Right atrium auricular region (tissue), 2 donors: Measurements from ENCODE around the gene SLC4A1. TPM values are rescaled to one million over a fixed set of nuclear protein-coding genes. Genes with fewer than 3 reads are reported as not detected.

ENCODE experiments used
- DNase-seq: peaks from one replicate; pipeline ENCODE4 v3.0.0-alpha.2; 2019; ENCODE audit warnings: low spot score
- H3K27ac ChIP-seq, 2 donors: fragments of 200-600 bp; sonication (generic); 1 replicate in 1 of 2; 2 replicates in 1 of 2; pipeline ENCODE4 v1.5.1; 2016 to 2019
- H3K27me3 ChIP-seq, 2 donors: fragments of 200-600 bp; sonication (generic); one replicate each; pipeline versions ENCODE4 v1.5.1 to v1.6.0; 2017 to 2019
- H3K36me3 ChIP-seq: fragments of 200-600 bp; sonication (generic); one replicate; pipeline ENCODE4 v1.5.1; 2016
- H3K4me1 ChIP-seq, 2 donors: fragments of 200-600 bp; sonication (generic); one replicate each; pipeline versions ENCODE4 v1.5.1 to v1.6.0; 2017 to 2019
- H3K4me3 ChIP-seq, 2 donors: fragments of 200-600 bp; sonication (generic); 1 replicate in 1 of 2; 2 replicates in 1 of 2; pipeline ENCODE4 v1.5.1; 2017 to 2019; ENCODE audit warnings: mild to moderate bottlenecking in 1 of 2, moderate library complexity in 1 of 2
- H3K9me3 ChIP-seq, 2 donors: fragments of 200-600 bp; sonication (generic); one replicate each; pipeline ENCODE4 v1.5.1; 2019
- total RNA-seq, 2 donors: library from RNA; depleted of rRNA; stranded (reverse); fragments of >200 nt; gene quantifications; one replicate each; pipeline ENCODE4 v1.1.0, GENCODE V29; 2016
- TF ChIP-seq, protein P1 (sequence below), 2 donors: fragments of 200-600 bp; sonication (generic); IDR thresholded peaks; one replicate each; pipeline ENCODE4 v1.5.1; 2019; ENCODE audit warnings: antibody characterized with exemption in 2 of 2

Gene SLC4A1
- total RNA-seq, 2 donors from 2014 or later, result 0.47 to 1.1 TPM

DNA sequence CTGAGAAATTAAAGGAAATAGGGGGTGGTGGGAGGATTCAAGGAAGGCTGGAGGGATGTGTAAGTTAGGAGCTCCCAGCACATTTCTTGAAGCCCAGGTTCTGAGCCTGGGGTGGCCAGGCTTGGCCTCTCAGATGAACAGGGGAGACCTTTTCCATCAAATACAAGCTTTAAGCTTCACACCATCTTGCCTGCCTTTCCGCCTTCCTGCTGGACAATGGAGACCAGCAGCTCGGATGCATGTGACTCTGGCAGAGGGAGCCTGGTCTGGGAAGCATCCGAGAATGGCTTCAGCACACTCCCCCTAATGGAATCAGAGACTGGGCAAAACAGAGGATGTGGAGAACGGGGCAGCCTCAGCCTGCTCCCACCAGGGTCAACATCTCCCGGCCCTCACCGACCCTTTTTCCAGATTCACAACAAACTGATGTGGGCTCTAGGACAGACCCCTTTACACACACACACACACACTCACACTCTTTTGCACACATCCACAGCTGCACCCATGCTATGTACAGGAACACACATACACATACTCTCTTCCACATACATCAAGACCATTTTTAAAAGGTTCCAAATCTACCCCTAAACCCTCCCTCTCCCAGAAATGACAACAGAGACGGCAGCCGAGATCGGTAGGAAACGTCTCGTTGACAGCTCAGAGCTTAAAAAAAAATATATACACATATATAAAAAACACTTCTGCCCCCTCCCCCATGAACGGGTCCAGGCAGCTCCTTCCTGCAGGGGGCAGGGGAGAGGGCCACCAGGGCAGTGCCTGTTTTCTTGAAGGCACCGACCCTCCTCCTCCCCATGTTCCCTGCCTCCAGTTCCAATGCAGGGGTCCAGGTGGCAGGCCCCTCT, 61.7 kb downstream of the SLC4A1 start:
- TF ChIP-seq, protein P1, sequence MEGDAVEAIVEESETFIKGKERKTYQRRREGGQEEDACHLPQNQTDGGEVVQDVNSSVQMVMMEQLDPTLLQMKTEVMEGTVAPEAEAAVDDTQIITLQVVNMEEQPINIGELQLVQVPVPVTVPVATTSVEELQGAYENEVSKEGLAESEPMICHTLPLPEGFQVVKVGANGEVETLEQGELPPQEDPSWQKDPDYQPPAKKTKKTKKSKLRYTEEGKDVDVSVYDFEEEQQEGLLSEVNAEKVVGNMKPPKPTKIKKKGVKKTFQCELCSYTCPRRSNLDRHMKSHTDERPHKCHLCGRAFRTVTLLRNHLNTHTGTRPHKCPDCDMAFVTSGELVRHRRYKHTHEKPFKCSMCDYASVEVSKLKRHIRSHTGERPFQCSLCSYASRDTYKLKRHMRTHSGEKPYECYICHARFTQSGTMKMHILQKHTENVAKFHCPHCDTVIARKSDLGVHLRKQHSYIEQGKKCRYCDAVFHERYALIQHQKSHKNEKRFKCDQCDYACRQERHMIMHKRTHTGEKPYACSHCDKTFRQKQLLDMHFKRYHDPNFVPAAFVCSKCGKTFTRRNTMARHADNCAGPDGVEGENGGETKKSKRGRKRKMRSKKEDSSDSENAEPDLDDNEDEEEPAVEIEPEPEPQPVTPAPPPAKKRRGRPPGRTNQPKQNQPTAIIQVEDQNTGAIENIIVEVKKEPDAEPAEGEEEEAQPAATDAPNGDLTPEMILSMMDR (IDR thresholded peaks at IDR 0.05), result no peak
- Histone ChIP-seq H3K4me3 (no peak overlapping the region), H3K9me3 (no peaks in the 10 kb centered on the region), H3K36me3 (peaks cover 42% of the 10 kb centered on the region), H3K27ac (no peak overlapping the region), H3K27me3 (no peaks in the 10 kb centered on the region), H3K4me1 (peaks cover 0 to 32% of the 10 kb centered on the region in 2 donors)
- no peak for DNase-seq

GRCh38 chr17:44204441-44204882, 63.5 kb downstream of the SLC4A1 start:
- H3K4me3 ChIP-seq, result no peak overlapping the region
- H3K36me3 ChIP-seq, result peaks cover 32% of the 10 kb centered on the region
- peaks cover 0 to 26% of the 10 kb centered on the region in 2 donors for H3K4me1 ChIP-seq
- DNase-seq, result no peak
- TF ChIP-seq, protein P1 (IDR thresholded peaks at IDR 0.05), result no peak
- H3K27ac ChIP-seq, result no peak overlapping the region
- no peaks in the 10 kb centered on the region for H3K9me3 ChIP-seq
- no peaks in the 10 kb centered on the region for H3K27me3 ChIP-seq

DNA sequence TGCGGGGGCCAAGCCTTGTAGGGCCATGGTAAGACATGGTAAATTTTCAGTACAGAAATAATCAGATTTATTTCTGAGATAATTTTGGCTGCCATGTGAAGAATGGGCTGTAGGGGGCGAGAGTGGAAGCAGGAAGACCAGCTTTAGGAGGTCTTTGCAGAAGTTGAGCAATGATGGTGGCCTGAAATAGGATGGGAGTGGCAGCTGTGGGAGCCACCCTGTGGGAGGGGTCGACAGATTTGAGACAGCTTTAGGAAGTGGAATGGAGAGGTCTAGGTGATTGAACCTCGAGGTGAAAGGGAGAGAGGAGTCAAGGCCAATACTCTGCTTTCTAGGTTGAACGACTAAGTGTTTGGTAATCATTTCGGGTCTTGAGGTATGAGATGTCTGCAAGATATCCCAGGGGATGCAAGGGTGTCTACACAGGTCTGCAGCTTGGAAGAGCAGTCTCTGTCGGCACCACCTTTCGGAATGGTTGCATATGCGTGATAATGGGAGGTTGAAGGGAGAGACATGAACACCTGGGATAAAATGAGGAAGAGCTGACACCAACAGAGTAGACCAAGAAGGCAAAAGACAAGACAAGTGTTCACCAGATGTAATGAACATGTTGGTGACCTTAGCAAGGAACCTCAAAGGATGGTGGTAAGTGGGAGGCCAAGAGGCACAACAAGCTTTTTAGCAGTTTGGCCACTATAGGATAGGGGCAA, 64.0 kb downstream of the SLC4A1 start:
- no peak for DNase-seq
- TF ChIP-seq, protein P1 (IDR thresholded peaks at IDR 0.05), result peak; percentile 33 to 66
- H3K27ac ChIP-seq, result no peak overlapping the region

DNA sequence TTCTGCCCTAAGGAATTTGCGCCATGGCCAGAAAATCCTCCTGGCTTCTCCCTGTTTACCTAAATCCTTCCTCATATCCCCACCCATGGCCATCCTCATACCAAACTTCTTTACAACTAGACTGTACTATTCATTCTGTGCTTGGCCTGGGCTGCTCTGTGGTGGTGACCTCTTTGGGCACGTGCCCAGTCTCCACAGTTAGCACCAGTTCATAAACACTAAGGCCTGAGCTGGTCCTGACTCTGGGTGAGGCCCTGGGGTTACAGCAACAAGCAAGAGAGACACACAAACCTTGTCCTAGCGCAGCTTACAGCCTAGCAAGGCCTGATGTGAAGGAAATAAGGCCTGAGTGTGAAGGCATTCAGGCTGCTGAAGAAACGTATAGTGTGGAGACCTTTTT, 65.2 kb downstream of the SLC4A1 start:
- TF ChIP-seq, protein P1 (IDR thresholded peaks at IDR 0.05), result no peak
- Histone ChIP-seq H3K9me3 (no peaks in the 10 kb centered on the region), H3K27ac (no peak overlapping the region), H3K27me3 (no peaks in the 10 kb centered on the region), H3K36me3 (peaks cover 15% of the 10 kb centered on the region), H3K4me3 (no peak overlapping the region), H3K4me1 (peaks cover 0 to 37% of the 10 kb centered on the region in 2 donors)
- DNase-seq, result no peak

More for the DNA sequence above, 64.0 kb downstream of the SLC4A1 start:
- Histone ChIP-seq H3K36me3 (peaks cover 26% of the 10 kb centered on the region), H3K4me1 (peaks cover 0 to 26% of the 10 kb centered on the region in 2 donors), H3K4me3 (no peak overlapping the region), H3K9me3 (no peaks in the 10 kb centered on the region), H3K27me3 (no peaks in the 10 kb centered on the region)

DNA sequence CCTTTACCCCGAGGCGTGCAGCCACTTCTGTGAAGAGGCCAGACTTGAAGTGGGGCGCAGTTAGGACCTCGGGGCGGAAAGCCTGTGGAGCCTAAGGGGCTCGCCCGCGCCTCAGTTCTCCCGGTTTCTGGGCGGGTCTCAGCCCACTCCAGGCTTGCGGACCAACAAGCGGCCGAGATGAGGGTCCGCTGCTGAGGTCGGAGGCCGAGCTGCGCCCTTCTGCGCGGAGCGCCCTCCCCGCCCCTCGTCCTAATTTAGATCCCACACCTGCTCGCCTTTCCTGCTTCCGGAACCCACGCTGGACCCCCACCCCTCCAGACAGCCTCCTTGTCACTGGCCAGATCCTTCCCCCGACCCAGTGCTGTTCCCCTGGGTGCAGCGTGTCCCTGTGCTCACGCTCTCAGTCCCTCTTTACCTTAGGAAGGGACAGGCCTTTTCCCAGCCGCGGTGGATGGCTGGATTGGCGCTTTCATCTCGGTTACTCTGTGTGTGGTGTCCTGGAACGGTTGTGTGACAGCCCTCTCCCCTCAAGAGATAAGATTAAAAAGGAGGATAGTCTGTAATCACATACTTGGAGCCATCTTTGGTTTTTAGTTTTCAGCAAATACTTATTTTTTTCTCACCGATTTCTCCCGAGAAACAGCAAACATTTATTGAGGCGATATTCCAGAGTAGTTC, 67.3 kb downstream of the SLC4A1 start:
- no peaks in the 10 kb centered on the region for H3K27me3 ChIP-seq
- no peak for DNase-seq
- no peaks in the 10 kb centered on the region for H3K9me3 ChIP-seq
- H3K27ac ChIP-seq, result peak overlapping the region; percentile 94 to 99
- H3K4me1 ChIP-seq, result peaks cover 0 to 47% of the 10 kb centered on the region in 2 donors
- peaks cover 16% of the 10 kb centered on the region for H3K36me3 ChIP-seq
- TF ChIP-seq, protein P1 (IDR thresholded peaks at IDR 0.05), result no peak
- peak overlapping the region; percentile 81 to 94 for H3K4me3 ChIP-seq
